SU-DHL-6 (cell line): ENCODE data around the gene ZNF341.
A peak's percentile ranks its signal among the peaks of the same experiment; 100 is the strongest.

Source experiments
- H2AFZ ChIP-seq: fragments of 200-600 bp; sonication (generic); 2 replicates; pipeline ENCODE4 v1.6.1; 2014; ENCODE audit warnings: low read depth, mild to moderate bottlenecking, moderate library complexity, mixed read lengths, antibody characterized with exemption, low read length; ENCODE audit not compliant: severe bottlenecking
- H3F3A ChIP-seq: fragments of 200-600 bp; shearing (Covaris generic); 2 replicates; pipeline ENCODE4 v1.6.0; 2016; ENCODE audit warnings: antibody characterized with exemption, mild to moderate bottlenecking; ENCODE audit not compliant: insufficient read depth
- H3K27ac ChIP-seq: fragments of 200-600 bp; sonication (generic); 2 replicates; pipeline ENCODE4 v1.5.1; 2016; ENCODE audit warnings: low read depth, mild to moderate bottlenecking, low read length, moderate library complexity, mixed read lengths
- H3K27me3 ChIP-seq: fragments of 200-600 bp; sonication (generic), shearing (Covaris generic); 2 replicates; pipeline ENCODE4 v1.6.0; 2014; ENCODE audit warnings: mild to moderate bottlenecking, low read length
- H3K36me3 ChIP-seq: fragments of 200-600 bp; sonication (generic); 2 replicates; pipeline ENCODE4 v1.6.1; 2014; ENCODE audit warnings: mild to moderate bottlenecking, low read length, mixed read lengths
- H3K4me2 ChIP-seq: fragments of 300-600, 200-600 bp; shearing (Covaris generic), sonication (generic); 2 replicates; pipeline ENCODE4 v1.6.0; 2014; ENCODE audit warnings: low read length, low read depth, mild to moderate bottlenecking; ENCODE audit not compliant: poor library complexity, severe bottlenecking
- H3K4me3 ChIP-seq: fragments of 200-600 bp; sonication (generic); 2 replicates; pipeline ENCODE4 v1.5.1; 2014; ENCODE audit warnings: antibody characterized with exemption, low read length, mild to moderate bottlenecking, mixed read lengths; ENCODE audit not compliant: insufficient read depth, poor library complexity, severe bottlenecking
- H3K79me2 ChIP-seq: fragments of 200-600 bp; sonication (generic); 2 replicates; pipeline ENCODE4 v1.6.1; 2014; ENCODE audit warnings: mild to moderate bottlenecking, low read length, moderate library complexity; ENCODE audit not compliant: insufficient read depth
- H3K9ac ChIP-seq: fragments of 200-600 bp; sonication (generic); 2 replicates; pipeline ENCODE4 v1.7.0; 2014; ENCODE audit warnings: mild to moderate bottlenecking, low read length
- H3K9me2 ChIP-seq: fragments of 200-600 bp; sonication (generic); replicated peaks from 2 replicates; pipeline ENCODE4 v1.6.1; 2014; ENCODE audit warnings: low read length; ENCODE audit not compliant: insufficient read depth
- H3K9me3 ChIP-seq: fragments of 200-600 bp; sonication (generic); 2 replicates; pipeline ENCODE4 v1.6.1; 2014; ENCODE audit warnings: low read length, mixed read lengths; ENCODE audit not compliant: insufficient read depth
- H4K20me1 ChIP-seq: fragments of 200-600 bp; sonication (generic); 2 replicates; pipeline ENCODE4 v1.6.1; 2014; ENCODE audit warnings: low read depth, mild to moderate bottlenecking, antibody characterized with exemption, low read length, moderate library complexity, mixed read lengths
- CTCF ChIP-seq: fragments of 200-600 bp; sonication (generic); IDR thresholded peaks from one replicate; pipeline ENCODE4 v1.5.1; 2017; ENCODE audit warnings: antibody characterized with exemption, mild to moderate bottlenecking, low read length, moderate library complexity; ENCODE audit not compliant: insufficient read depth, poor library complexity, severe bottlenecking
- EZH2phosphoT487 ChIP-seq: fragments of 200-600 bp; sonication (generic), shearing (Covaris generic); conservative IDR thresholded peaks from 2 replicates; pipeline ENCODE4 v1.6.1; 2018; ENCODE audit warnings: mild to moderate bottlenecking, antibody characterized with exemption, low read length, moderate library complexity, mixed read lengths

Gene ZNF341

GRCh38 chr20:33789858-33790182 is 58.0 kb downstream of the ZNF341 start:
- H3K4me2 ChIP-seq, result no peak overlapping the region
- no peak overlapping the region for H3K9ac ChIP-seq
- no peaks in the 10 kb centered on the region for H3K79me2 ChIP-seq
- H3K27me3 ChIP-seq, result no peaks in the 10 kb centered on the region
- H3K4me3 ChIP-seq, result no peak overlapping the region
- H2AFZ ChIP-seq, result no peak overlapping the region
- no peak overlapping the region for H3K27ac ChIP-seq
- H4K20me1 ChIP-seq, result no peaks in the 10 kb centered on the region
- TF ChIP-seq EZH2phosphoT487 (no peak), CTCF (no peak)
- no peaks in the 10 kb centered on the region for H3K9me2 ChIP-seq
- no peaks in the 10 kb centered on the region for H3K36me3 ChIP-seq
- H3F3A ChIP-seq, result peaks cover 18% of the 10 kb centered on the region
- no peaks in the 10 kb centered on the region for H3K9me3 ChIP-seq

GRCh38 chr20:33790566-33790965 is 58.8 kb downstream of the ZNF341 start:
- Histone ChIP-seq H2AFZ (no peak overlapping the region), H3K27me3 (no peaks in the 10 kb centered on the region), H3K4me2 (no peak overlapping the region), H3K79me2 (no peaks in the 10 kb centered on the region), H3K9me2 (no peaks in the 10 kb centered on the region), H3K4me3 (no peak overlapping the region), H3F3A (peaks cover 10% of the 10 kb centered on the region), H3K36me3 (no peaks in the 10 kb centered on the region), H4K20me1 (no peaks in the 10 kb centered on the region), H3K9ac (no peak overlapping the region), H3K27ac (no peak overlapping the region), H3K9me3 (no peaks in the 10 kb centered on the region)
- TF ChIP-seq EZH2phosphoT487 (no peak), CTCF (no peak)

GRCh38 chr20:33791021-33791420 is 59.2 kb downstream of the ZNF341 start:
- no peaks in the 10 kb centered on the region for H4K20me1 ChIP-seq
- no peaks in the 10 kb centered on the region for H3K9me3 ChIP-seq
- H3K9ac ChIP-seq, result no peak overlapping the region
- no peak for TF ChIP-seq EZH2phosphoT487
- no peak for TF ChIP-seq CTCF
- no peaks in the 10 kb centered on the region for H3K36me3 ChIP-seq
- no peak overlapping the region for H3K27ac ChIP-seq
- no peak overlapping the region for H3K4me2 ChIP-seq
- H3K9me2 ChIP-seq, result no peaks in the 10 kb centered on the region
- H3K79me2 ChIP-seq, result no peaks in the 10 kb centered on the region
- no peak overlapping the region for H3K4me3 ChIP-seq
- H3F3A ChIP-seq, result peaks cover 6% of the 10 kb centered on the region
- H3K27me3 ChIP-seq, result no peaks in the 10 kb centered on the region
- no peak overlapping the region for H2AFZ ChIP-seq

- H3F3A ChIP-seq, result 0 out of 2 replicates have a peak, but pooled peaks cover under 1% of the 10 kb centered on the region
- H3K9me2 ChIP-seq, result no peaks in the 10 kb centered on the region
- H2AFZ ChIP-seq, result no peak overlapping the region
- no peaks in the 10 kb centered on the region for H3K79me2 ChIP-seq
- H3K4me3 ChIP-seq, result no peak overlapping the region
- H3K27ac ChIP-seq, result 0 out of 2 replicates have a peak overlapping the region, but pooled peaks have one; percentile 6
- H3K27me3 ChIP-seq, result no peaks in the 10 kb centered on the region
- H3K4me2 ChIP-seq, result no peak overlapping the region
- no peaks in the 10 kb centered on the region for H3K36me3 ChIP-seq
- H3K9ac ChIP-seq, result no peak overlapping the region
- no peaks in the 10 kb centered on the region for H3K9me3 ChIP-seq
- TF ChIP-seq CTCF (no peak), EZH2phosphoT487 (no peak)
- no peaks in the 10 kb centered on the region for H4K20me1 ChIP-seq
Observed at GRCh38 chr20:33791540-33791939, 59.7 kb downstream of the ZNF341 start.
